AG09309 (cell line): Measurements from ENCODE around the gene PGGHG.

Experiments used
- DNase-seq: peaks from one replicate; pipeline ENCODE4 v3.0.0-alpha.2; 2010; ENCODE audit warnings: low read depth
- H3K4me3 ChIP-seq: 2 replicates; pipeline ENCODE4 v1.5.1; 2011; ENCODE audit warnings: mild to moderate bottlenecking, low read depth, low read length, moderate library complexity; ENCODE audit not compliant: control insufficient read depth
- TF ChIP-seq, protein P1 (sequence below): IDR thresholded peaks from 2 replicates; pipeline ENCODE4 v1.5.1; 2011; ENCODE audit warnings: mild to moderate bottlenecking, low read depth, low read length, inconsistent platforms; ENCODE audit not compliant: insufficient read depth, control insufficient read depth; ENCODE audit errors: missing control alignments

The PGGHG gene

DNA sequence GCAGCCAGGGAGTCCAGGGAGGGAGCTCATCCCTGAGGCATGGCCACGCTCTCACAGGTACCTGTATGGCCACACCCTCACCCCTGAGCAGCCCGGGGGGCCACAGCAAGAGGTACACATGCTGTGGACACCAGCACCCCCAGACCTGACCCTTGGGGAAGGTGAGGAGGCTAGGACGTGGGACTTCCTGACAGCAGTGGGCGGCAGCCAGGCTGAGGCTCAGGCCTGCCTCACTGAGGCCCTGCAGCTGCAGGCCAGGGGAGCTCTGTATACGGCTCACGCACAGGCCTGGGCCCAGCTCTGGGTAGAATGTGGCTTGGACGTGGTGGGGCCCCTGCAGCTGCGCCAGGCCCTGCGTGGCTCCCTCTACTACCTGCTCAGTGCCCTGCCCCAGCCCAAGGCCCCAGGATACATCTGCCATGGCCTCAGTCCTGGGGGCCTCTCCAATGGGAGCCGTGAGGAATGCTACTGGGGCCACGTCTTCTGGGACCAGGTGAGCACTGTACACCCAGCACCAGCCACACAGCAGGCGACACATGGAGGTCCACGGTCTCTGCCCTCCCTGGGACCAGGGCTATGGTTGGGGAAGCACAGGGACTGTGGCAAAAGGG is 1.8 kb downstream of the PGGHG start:
- TF ChIP-seq, protein P1, sequence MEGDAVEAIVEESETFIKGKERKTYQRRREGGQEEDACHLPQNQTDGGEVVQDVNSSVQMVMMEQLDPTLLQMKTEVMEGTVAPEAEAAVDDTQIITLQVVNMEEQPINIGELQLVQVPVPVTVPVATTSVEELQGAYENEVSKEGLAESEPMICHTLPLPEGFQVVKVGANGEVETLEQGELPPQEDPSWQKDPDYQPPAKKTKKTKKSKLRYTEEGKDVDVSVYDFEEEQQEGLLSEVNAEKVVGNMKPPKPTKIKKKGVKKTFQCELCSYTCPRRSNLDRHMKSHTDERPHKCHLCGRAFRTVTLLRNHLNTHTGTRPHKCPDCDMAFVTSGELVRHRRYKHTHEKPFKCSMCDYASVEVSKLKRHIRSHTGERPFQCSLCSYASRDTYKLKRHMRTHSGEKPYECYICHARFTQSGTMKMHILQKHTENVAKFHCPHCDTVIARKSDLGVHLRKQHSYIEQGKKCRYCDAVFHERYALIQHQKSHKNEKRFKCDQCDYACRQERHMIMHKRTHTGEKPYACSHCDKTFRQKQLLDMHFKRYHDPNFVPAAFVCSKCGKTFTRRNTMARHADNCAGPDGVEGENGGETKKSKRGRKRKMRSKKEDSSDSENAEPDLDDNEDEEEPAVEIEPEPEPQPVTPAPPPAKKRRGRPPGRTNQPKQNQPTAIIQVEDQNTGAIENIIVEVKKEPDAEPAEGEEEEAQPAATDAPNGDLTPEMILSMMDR: no peak
- no peak for DNase-seq
- H3K4me3 ChIP-seq: no peak overlapping the region

DNA sequence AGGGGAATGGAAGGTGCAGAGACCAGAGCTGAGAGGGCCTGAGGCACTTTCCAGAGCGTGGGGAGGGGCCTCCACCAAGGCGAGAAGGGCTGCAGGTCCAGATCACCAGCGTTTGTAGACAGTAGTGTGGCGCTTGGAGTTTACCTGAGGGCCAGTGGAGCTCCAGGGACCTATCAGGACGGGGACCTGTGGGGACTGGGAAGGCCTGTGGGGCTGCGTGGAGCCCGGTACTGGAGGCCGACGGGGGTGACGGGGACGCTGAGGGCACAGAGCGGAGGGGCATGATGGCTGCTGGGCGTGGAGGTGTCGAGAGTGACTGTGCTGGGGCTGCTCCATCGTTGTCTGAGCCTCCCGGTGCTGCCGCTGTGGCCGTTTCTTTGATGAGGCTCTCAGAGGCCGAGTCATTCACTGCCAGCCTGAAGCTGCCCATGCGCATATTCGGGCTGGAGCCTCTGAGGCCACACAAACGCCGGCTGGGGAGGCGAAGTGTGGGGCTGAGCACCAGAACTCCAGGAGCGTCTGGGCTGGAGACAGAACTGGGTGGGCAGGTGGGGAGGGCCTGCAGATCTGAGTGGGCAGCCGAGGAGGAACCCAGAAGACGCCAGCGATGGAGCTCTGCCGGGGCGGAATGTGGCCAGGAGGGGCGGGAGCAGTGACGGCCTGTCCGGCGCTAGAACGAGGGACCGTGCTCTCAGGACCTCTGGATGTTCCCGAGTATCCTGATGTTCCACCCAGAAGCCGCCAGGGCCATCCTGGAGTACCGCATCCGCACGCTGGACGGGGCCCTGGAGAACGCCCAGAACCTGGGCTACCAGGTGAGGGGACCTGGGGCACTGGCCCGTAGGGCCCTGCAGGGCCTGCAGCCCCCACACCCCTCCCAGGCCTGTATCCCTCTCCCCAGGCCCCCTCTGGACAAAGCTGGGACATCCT is 2.6 kb downstream of the PGGHG start:
- no peak for DNase-seq
- no peak overlapping the region for H3K4me3 ChIP-seq
- TF ChIP-seq, protein P1: no peak

DNA sequence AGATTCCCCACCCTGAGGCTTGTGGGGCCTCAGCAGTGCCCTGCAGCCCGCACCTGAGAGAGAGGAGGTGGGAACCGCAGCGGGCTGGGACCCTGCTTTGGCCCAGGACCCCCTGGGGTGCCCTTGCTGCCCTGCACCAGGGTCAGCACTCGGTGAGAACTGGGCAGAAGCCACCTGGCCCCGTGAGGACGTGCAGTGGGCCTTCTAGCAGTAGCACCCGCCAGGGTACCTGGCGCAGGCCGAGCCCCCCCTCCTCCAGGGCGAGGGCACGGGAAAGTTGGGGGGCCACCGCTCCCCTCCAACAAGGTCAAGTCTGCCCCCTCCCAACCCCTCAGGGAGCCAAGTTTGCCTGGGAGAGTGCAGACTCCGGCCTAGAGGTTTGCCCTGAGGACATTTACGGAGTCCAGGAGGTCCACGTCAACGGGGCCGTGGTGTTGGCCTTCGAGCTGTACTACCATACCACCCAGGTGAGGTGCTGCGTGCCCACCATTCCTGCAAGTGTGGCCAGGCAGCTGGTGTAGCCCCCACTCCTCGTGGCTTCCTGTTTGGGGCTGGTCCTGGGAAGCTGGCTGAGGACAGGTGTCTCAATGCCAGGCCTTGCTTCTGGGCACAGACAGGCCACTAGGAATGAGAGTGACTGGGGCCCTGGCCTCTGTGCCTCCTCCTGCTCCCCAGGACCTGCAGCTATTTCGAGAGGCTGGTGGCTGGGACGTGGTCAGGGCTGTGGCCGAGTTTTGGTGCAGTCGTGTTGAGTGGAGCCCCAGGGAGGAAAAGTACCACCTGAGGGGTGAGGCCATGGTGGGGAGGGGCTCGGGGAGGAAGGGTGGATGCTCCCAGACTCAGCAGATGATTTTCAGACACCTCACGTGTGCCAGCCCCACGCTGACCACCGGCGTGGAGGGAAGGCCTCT is 3.5 kb downstream of the PGGHG start:
- no peak overlapping the region for H3K4me3 ChIP-seq
- no peak for DNase-seq
- TF ChIP-seq, protein P1: no peak

DNA sequence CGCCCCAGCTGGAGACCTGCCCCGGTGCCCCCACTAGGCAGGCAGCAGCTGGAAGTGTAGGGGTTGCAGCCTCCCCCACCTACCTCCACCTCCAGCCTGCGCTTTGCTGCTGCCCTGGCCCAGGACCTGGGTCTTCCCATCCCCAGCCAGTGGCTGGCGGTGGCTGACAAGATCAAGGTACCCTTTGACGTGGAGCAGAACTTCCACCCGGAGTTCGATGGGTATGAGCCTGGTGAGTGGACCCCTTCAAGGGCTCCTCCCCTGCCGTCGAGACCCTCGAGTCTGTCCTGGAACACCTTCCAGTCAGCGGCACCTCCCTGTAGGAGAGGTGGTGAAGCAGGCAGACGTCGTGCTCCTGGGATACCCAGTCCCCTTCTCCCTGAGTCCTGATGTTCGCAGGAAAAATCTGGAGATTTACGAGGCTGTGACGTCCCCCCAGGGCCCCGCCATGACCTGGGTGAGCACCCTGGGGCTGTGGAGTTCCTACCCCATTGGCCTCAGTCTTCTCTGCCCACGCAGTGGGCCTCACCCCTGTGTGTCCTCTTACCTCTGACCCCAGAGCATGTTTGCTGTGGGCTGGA is 4.4 kb downstream of the PGGHG start:
- TF ChIP-seq, protein P1: no peak
- no peak overlapping the region for H3K4me3 ChIP-seq
- no peak for DNase-seq

DNA sequence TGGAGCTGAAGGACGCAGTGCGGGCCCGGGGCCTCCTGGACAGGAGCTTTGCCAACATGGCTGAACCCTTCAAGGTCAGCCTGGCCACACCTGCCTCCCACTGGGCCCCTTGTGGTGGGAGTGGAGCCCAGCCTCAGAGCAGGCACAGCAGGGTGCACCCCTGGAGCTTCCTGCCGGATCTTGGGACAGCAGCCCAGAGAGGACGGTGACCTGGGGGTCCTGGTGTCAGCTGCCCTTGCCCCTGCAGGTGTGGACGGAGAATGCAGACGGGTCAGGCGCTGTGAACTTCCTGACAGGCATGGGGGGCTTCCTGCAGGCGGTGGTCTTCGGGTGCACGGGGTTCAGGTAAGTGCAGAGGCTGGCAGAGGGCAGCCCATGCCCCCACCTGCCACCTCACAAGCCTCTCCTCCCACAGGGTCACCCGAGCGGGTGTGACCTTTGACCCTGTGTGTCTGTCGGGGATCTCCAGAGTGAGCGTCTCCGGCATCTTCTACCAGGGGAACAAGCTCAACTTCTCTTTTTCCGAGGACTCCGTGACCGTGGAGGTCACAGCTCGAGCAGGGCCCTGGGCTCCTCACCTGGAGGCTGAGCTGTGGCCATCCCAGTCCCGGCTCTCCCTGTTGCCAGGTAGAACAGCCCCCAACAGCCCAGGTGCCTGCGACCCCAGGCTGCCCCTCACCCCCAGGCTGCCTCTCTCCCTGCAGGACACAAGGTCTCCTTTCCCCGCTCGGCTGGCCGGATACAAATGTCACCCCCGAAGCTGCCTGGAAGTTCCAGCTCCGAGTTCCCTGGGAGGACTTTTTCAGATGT is 5.1 kb downstream of the PGGHG start:
- no peak overlapping the region for H3K4me3 ChIP-seq
- TF ChIP-seq, protein P1: no peak
- DNase-seq: no peak
